ENCODE results near the gene DUSP7. TPM values are rescaled to one million over a fixed set of nuclear protein-coding genes. Genes with fewer than 3 reads are reported as not detected.

Gene DUSP7
- total RNA-seq, 6 donors from 2014 or later, result 24.1 to 49.1 (median 35.3) TPM

GRCh38 chr3:52023101-52023770 lies 33.1 kb downstream of the DUSP7 start:
- H3K27me3 ChIP-seq, result no peaks in the 10 kb centered on the region
- WGBS, 2 donors, result 75 to 84% methylated on average over 3 of the region's 3 CpGs
- DNase-seq (no peak), ATAC-seq (ENCODE audit: low FRiP score in 2 of 2) (no peak)
- peak overlapping the region; percentile 38 to 81 (median 76) for H3K27ac ChIP-seq
- H3K36me3 ChIP-seq, result no peaks in the 10 kb centered on the region
- TF ChIP-seq POLR2AphosphoS5 (IDR thresholded peaks at IDR 0.05) (no peak), EP300 (IDR thresholded peaks at IDR 0.05) (no peak), CTCF (IDR thresholded peaks at IDR 0.05) (no peak), POLR2A (IDR thresholded peaks at IDR 0.05) (no peak)
- peaks cover 15 to 42% (median 31%) of the 10 kb centered on the region in 4 donors for H3K4me1 ChIP-seq
- H3K9me3 ChIP-seq, result no peaks in the 10 kb centered on the region
- H3K4me3 ChIP-seq, result peak overlapping the region in 3 of 4 donors; percentile 3 to 33 (median 4)

- 69% methylated on average over 15 to 20 of the region's 20 CpGs for WGBS, 2 donors
- H3K4me1 ChIP-seq, result peaks cover 15 to 42% (median 31%) of the 10 kb centered on the region in 4 donors
- H3K27ac ChIP-seq, result peak overlapping the region; percentile 38 to 81 (median 76)
- no peaks in the 10 kb centered on the region for H3K27me3 ChIP-seq
- no peaks in the 10 kb centered on the region for H3K36me3 ChIP-seq
- DNase-seq (peak in 1 of 2 donors; percentile 49), ATAC-seq (ENCODE audit: low FRiP score in 2 of 2) (no peak)
- TF ChIP-seq EP300 (IDR thresholded peaks at IDR 0.05), result peak in 1 of 4 donors; percentile 57
- no peak for TF ChIP-seq CTCF (IDR thresholded peaks at IDR 0.05)
- TF ChIP-seq POLR2AphosphoS5 (IDR thresholded peaks at IDR 0.05), result peak in 1 of 2 donors; percentile 47
- TF ChIP-seq POLR2A (IDR thresholded peaks at IDR 0.05), result no peak
- no peaks in the 10 kb centered on the region for H3K9me3 ChIP-seq
- H3K4me3 ChIP-seq, result peak overlapping the region in 3 of 4 donors; percentile 3 to 33 (median 4)
These were observed 33.9 kb downstream of the DUSP7 start for GRCh38 chr3:52022323-52023100.

GRCh38 chr3:52021489-52022268 lies 34.7 kb downstream of the DUSP7 start:
- DNase-seq, result no peak
- ATAC-seq (ENCODE audit: low FRiP score in 2 of 2), result no peak
- H3K36me3 ChIP-seq, result no peaks in the 10 kb centered on the region
- H3K27me3 ChIP-seq, result no peaks in the 10 kb centered on the region
- TF ChIP-seq POLR2A (IDR thresholded peaks at IDR 0.05) (no peak), CTCF (IDR thresholded peaks at IDR 0.05) (no peak), POLR2AphosphoS5 (IDR thresholded peaks at IDR 0.05) (no peak), EP300 (IDR thresholded peaks at IDR 0.05) (no peak)
- WGBS, 2 donors, result 68 to 70% methylated on average over 6 to 10 of the region's 10 CpGs
- no peaks in the 10 kb centered on the region for H3K9me3 ChIP-seq
- peaks cover 15 to 42% (median 33%) of the 10 kb centered on the region in 4 donors for H3K4me1 ChIP-seq
- no peak overlapping the region for H3K4me3 ChIP-seq
- peak overlapping the region; percentile 37 to 81 (median 76) for H3K27ac ChIP-seq

- H3K27ac ChIP-seq, result peak overlapping the region; percentile 37 to 81 (median 76)
- TF ChIP-seq CTCF (IDR thresholded peaks at IDR 0.05) (no peak), POLR2A (IDR thresholded peaks at IDR 0.05) (no peak), POLR2AphosphoS5 (IDR thresholded peaks at IDR 0.05) (no peak), EP300 (IDR thresholded peaks at IDR 0.05) (no peak)
- ATAC-seq (ENCODE audit: low FRiP score in 2 of 2) (no peak), DNase-seq (no peak)
- no peaks in the 10 kb centered on the region for H3K27me3 ChIP-seq
- no peaks in the 10 kb centered on the region for H3K9me3 ChIP-seq
- no peak overlapping the region for H3K4me3 ChIP-seq
- H3K4me1 ChIP-seq, result peaks cover 16 to 43% (median 32%) of the 10 kb centered on the region in 4 donors
- 95 to 96% methylated on average over 5 to 7 of the region's 7 CpGs for WGBS, 2 donors
- H3K36me3 ChIP-seq, result no peaks in the 10 kb centered on the region
These were observed 35.6 kb downstream of the DUSP7 start for GRCh38 chr3:52020796-52021195.
